Aorta (tissue), 5 donors: ENCODE data around the gene DUS1L. TPM values are rescaled to one million over a fixed set of nuclear protein-coding genes. Genes with fewer than 3 reads are reported as not detected.
A peak's percentile ranks its signal among the peaks of the same experiment; 100 is the strongest.

Experiments
- ATAC-seq: fragments of 200-7000 bp; cut with Tn5 transposase; one replicate; pipeline ENCODE4 v1.9.1; 2022; ENCODE audit warnings: moderate library complexity; ENCODE audit not compliant: low FRiP score
- DNase-seq, 2 donors: peaks; one replicate each; pipeline ENCODE4 v3.0.0-alpha.2; 2020
- H3K27ac ChIP-seq, 2 donors: one replicate each; pipeline ENCODE4 v1.5.1; 2013; ENCODE audit warnings: low read length in 2 of 2, mild to moderate bottlenecking in 2 of 2, moderate library complexity in 2 of 2, control low read depth in 1 of 2, inconsistent platforms in 1 of 2, low read depth in 1 of 2
- H3K27me3 ChIP-seq, 2 donors: one replicate each; pipeline ENCODE4 v1.6.1; 2013; ENCODE audit warnings: control low read depth in 1 of 2, low read length in 1 of 2, mild to moderate bottlenecking in 1 of 2, moderate library complexity in 1 of 2; ENCODE audit not compliant: insufficient read depth in 2 of 2, control insufficient read depth in 1 of 2
- H3K36me3 ChIP-seq, 2 donors: one replicate each; pipeline ENCODE4 v1.6.1; 2013; ENCODE audit warnings: control low read depth in 1 of 2, low read length in 1 of 2, mild to moderate bottlenecking in 1 of 2; ENCODE audit not compliant: insufficient read depth in 2 of 2, control insufficient read depth in 1 of 2
- H3K4me1 ChIP-seq, 2 donors: one replicate each; pipeline ENCODE4 v1.6.1; 2013; ENCODE audit warnings: low read length in 2 of 2, control low read depth in 1 of 2, mild to moderate bottlenecking in 1 of 2, moderate library complexity in 1 of 2; ENCODE audit not compliant: insufficient read depth in 2 of 2, control insufficient read depth in 1 of 2
- H3K4me3 ChIP-seq, 2 donors: one replicate each; pipeline ENCODE4 v1.5.1; 2013; ENCODE audit warnings: low read length in 2 of 2, control low read depth in 1 of 2, mild to moderate bottlenecking in 1 of 2
- H3K9me3 ChIP-seq: one replicate; pipeline ENCODE4 v1.6.1; 2013; ENCODE audit warnings: mild to moderate bottlenecking, low read length; ENCODE audit not compliant: control insufficient read depth
- WGBS, 2 donors: extraction: QIAGEN DNeasy Blood & Tissue Kit; methylation state at CpG; one replicate each; pipeline ENCODE4 v1.1.7; 2013; 5-methylcytosine and 5-hydroxymethylcytosine counted together
- intact Hi-C, 2 donors: fragments of 100-400 bp; cut with DNase I; formaldehyde crosslinking; loops; one replicate each; pipeline versions ENCODE4 v1.14.2 to v1.15.0; 2022
- polyA plus RNA-seq, 2 donors: library from polyadenylated mRNA; stranded (reverse); fragments of 200-250 nt; gene quantifications; one replicate each; pipeline ENCODE4 v1.2.3, GENCODE V29; 2013
- total RNA-seq, 2 donors: library from RNA; stranded (reverse); fragmentation: NEBNext Ultra II Directional; extraction: Animal tissue kit (Norgen Biotek cat#: 25700); gene quantifications; one replicate each; pipeline ENCODE4 v1.2.1, GENCODE V29; 2021
- donor health status: healthy with polysubstance abuse.
- donor health status: Bipolar disorder and iron deficiency.
- donor health status: DM: no; HTN: no; CAD: no.
- donor health status: DM: no; HTN: no; CAD: no.
- donor health status: DM: yes; HTN: yes; CAD: no.

The DUS1L gene
- total and polyA plus RNA-seq, 4 donors, result 43.7 to 143 (median 54.1) TPM

DNA sequence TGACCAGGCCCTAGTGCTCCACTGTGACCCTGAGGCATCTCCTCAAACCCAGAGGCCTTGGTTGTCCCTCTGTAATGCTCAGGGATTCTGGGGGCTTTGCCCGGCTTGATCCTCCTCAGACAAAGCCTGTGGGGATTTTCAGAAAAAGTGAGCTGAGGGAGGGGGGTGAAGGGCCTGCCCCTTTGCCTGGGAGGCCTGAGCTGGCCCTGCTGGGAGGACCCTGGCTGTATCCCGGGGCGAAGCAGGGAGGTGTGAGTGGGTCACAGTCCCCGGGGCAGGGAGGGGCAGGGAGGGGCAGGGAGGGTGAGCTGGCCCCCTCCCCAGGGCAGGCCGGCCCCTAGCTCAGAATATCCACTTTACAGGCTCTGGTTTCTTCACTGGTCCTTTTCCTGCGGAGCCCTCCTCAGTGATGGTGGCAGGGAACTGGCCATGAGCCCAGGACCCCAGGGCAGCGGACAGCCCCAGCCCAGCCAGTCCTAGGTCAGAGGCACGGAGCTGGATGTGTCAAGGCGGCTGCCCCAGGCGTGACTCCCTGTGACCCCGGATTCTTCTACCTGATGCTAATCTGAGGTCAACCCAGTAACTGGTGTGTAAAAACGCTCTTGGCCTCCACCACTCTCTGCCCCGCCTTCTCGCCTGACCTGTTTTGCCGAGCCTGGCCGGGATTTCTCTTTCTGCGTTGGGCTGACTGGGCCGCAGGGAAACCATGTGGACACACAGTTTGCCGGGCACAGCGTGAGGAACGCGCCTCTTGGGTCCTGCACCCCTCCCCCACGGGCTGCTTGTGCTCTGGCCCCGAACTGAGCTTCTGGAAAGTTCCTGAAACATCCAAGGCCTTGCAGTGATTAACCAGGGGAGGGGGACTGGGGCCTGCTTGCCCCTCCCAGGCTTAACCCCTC, 38.2 kb upstream of the DUS1L start:
- Histone ChIP-seq H3K27me3 (no peaks in the 10 kb centered on the region), H3K36me3 (no peaks in the 10 kb centered on the region), H3K9me3 (no peaks in the 10 kb centered on the region), H3K4me3 (no peak overlapping the region), H3K27ac (no peak overlapping the region), H3K4me1 (no peaks in the 10 kb centered on the region)
- intact Hi-C loops, result no loop called here
- DNase-seq (peak in 1 of 2 donors; percentile 71), ATAC-seq (peak; percentile 36)
- 56 to 59% methylated on average over 22 to 24 of the region's 24 CpGs for WGBS, 2 donors

DNA sequence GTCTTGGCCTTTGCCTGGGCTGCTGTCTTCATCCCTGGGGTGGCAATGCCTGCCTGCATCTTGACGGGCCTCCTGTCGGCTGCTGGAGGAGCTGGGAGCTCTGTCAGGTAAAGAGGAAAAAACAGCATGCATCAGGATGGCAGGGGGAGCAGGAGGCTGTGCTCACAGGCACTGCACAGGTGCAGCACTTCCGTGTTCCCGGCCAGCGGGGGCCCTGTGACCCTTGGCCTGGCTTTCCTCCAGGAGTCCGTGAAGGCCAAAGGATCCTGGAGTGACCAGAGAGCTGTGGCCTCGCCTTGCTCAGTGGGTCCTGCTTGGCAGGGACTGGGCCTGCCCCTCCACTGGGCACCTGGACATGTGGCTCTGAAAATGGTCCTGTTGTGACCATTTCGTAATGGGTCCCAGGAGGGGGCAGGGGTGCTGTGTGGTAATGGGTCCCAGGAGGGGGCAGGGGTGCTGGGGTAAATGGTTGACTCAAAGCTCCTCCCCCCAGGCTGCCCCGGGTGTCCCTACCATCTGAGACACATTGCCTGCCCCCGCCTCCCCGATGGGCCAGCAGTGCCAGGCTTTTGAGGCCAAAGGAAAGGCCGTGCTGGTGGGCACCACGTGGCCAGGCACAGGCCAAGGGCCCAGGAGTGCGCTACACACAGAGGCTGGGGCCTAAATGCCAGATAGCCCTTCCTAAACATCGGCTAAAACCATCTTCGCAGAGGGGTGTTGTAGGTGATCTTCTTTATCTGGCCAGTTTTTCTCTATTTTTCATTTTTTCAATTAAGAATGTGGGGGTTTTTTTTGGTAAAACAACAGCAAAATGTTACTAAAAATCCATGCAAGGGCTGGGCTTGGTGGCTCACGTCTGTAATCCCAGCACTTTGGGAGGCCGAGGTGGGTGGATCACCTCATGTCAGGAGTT, 36.4 kb upstream of the DUS1L start:
- no peak for ATAC-seq
- intact Hi-C loops, result no loop called here
- no peaks in the 10 kb centered on the region for H3K9me3 ChIP-seq

DNA sequence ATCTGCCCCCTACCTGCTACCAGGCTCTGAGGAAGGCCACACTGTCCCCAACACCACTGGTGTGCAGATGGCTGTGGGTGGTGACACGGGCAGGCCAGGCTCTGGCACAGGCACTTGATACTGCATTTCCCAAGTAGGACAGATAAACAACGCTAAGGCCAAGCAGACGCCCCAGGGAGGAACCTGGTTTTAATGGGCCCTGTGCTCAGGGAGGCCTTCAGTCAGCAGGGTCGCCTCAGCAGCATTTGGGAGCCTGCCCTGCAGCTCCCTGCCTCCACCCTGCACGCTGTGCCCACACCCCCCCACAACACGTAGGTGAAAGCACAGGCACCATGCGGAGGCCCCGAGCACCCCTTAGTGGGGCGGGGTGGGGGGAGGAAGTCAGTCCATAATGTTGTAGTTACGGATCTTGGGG, 35.7 kb upstream of the DUS1L start:
- Histone ChIP-seq H3K4me3 (no peak overlapping the region), H3K4me1 (no peaks in the 10 kb centered on the region), H3K27ac (no peak overlapping the region), H3K9me3 (no peaks in the 10 kb centered on the region), H3K36me3 (no peaks in the 10 kb centered on the region), H3K27me3 (peaks cover 0 to 2% of the 10 kb centered on the region in 2 donors)
- no peak for ATAC-seq
- WGBS, 2 donors, result 69 to 73% methylated on average over 10 of the region's 10 CpGs
- DNase-seq, result peak in 1 of 2 donors; percentile 44
- intact Hi-C loops, result no loop called here

More for the DNA sequence above, 36.4 kb upstream of the DUS1L start:
- H3K27me3 ChIP-seq, result peaks cover 0 to 2% of the 10 kb centered on the region in 2 donors
- no peak overlapping the region for H3K4me3 ChIP-seq
- H3K27ac ChIP-seq, result no peak overlapping the region
- peak in 1 of 2 donors; percentile 46 for DNase-seq
- H3K36me3 ChIP-seq, result no peaks in the 10 kb centered on the region
- no peaks in the 10 kb centered on the region for H3K4me1 ChIP-seq
- WGBS, 2 donors, result 70 to 72% methylated on average over 18 of the region's 18 CpGs

DNA sequence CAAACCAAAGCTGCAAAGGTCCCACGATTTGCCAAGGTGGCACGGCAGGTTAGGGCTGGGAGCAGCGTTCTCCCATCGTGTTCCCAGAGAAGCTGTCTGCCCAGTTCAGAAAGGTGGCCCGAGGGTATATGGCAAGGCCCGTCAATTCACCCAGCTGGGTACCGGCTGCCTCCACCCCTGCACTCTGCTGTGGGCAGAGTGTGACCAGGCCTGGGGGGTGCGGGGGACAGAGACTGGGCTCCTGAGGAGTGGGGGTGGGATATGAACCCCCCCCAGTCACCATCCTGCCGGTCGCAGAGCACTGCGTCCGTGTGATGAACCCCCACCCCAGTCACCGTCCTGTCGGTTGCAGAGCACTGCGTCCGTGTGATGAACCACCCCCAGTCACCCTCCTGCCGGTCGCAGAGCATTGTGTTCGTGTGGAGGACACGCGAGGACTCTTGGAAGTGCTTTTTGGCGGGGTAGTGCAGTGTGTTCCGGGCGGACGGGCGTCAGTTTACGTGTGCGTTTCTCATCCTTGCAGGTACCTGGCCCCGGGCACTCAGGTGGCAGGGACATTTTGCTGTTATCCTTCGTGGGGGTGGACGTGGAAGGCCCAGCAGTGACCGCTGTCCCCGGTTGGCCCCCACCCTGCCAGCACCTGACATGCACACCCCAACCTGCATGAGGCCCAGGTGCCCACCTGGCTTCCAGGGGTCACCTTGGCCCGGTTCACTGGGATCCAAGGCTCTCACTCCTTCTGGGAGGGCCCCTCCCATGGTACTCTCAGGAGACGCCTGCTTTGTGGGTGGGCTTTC, 35.1 kb upstream of the DUS1L start:
- Histone ChIP-seq H3K27me3 (peaks cover 0 to 2% of the 10 kb centered on the region in 2 donors), H3K27ac (no peak overlapping the region), H3K9me3 (no peaks in the 10 kb centered on the region), H3K4me1 (no peaks in the 10 kb centered on the region), H3K4me3 (no peak overlapping the region), H3K36me3 (no peaks in the 10 kb centered on the region)
- intact Hi-C loops, result no loop called here
- WGBS, 2 donors, result 91 to 92% methylated on average over 34 to 35 of the region's 35 CpGs
- ATAC-seq (no peak), DNase-seq (peak in 1 of 2 donors; percentile 44)

DNA sequence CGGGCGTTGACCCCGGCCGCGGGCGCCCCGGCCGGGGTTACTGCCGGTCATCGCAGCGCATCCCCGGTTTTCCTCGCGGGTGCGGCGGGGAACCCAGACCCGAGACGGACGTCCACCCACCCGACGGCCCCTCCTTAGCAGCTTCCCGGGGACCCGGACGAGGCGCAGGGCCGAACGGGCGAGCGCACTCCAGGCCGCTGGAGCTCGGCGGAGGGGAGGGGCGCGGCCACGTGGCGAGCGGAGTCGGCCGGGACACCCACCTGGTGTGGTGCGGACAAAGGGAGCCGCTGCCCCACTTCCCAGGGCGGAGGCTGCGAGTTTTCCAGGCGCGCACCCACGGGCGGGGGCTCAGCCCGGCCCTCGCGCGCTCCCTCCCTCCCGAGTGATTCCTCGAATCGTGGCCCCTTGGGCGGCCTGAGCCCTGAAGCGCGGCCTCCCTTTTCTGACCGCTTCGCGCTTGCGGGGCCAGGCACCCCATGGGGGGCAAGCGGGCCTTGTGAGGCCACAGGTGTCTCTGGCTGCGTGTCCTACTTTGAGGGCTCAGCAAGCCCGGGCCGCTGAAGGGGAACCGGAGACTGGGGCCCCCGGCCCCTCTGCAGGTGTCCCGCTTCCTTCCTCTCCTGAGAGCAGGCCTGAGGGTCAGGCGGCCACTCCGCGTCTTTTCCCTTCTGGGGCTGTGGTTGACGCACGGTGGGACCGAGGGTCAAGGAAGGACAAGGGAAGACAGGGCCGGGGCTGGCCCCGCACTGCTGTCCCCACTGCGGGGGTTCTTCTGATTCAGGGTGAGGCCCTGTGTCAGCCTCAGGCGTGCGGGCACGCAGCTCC, 33.5 kb upstream of the DUS1L start:
- WGBS, 2 donors, result 25 to 38% methylated on average over 50 to 80 of the region's 80 CpGs
- peaks cover 0 to 2% of the 10 kb centered on the region in 2 donors for H3K27me3 ChIP-seq
- H3K9me3 ChIP-seq, result no peaks in the 10 kb centered on the region
- DNase-seq (no peak), ATAC-seq (peak; percentile 1)
- peak overlapping the region in 1 of 2 donors; percentile 70 for H3K27ac ChIP-seq
- no peaks in the 10 kb centered on the region for H3K4me1 ChIP-seq
- intact Hi-C loops, result loop anchor here in 1 of 2 donors (5.0 kb wide), 1 partner anchor 62 kb away; the partner anchor contains the start of gene DCXR
- H3K36me3 ChIP-seq, result peaks cover 0 to 2% of the 10 kb centered on the region in 2 donors
- H3K4me3 ChIP-seq, result peak overlapping the region in 1 of 2 donors; percentile 16

DNA sequence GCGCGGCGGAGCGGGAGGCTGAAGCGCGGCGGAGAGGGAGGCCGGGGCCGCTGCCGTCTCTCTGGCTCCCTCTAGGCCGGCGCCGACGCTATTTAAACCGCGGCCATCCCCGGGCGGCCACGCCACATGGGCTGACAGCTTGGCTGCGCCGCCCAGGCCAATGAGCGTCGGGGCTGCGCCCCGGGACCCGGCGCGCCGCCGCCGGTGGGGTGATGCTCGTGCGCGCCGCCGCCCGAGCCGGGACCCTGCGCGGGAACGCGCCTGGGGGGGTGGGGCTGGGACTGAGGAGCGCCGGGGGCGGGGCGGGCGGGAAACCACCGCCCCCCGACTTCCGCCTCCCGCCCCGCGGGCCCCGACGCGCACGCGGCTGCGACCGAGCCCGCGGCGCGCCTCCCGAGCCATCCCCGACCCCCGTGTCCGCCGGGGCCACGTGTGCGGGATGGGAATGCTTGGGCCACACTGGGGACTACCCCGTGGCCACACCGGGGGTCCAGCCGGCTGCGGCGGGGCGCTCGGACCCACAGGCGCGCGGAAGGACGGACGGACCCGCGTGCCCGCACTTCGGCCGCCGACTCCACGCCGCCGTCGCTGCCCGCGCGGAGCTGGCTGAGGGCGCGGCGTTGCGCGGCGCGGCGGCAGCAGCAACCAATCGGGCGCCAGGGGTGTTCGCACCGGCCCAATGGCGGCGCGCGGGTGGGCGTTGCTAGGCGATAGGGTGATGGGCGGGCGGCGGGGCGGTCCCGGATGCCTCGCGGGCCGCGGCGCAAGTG, 32.8 kb upstream of the DUS1L start, which contains the start of gene FASN:
FASN (minus strand) TSS at position 68 of the 770 bp plus-strand sequence. CDS start 1,791 bp downstream, outside the sequence.
- ATAC-seq (peak; percentile 90), DNase-seq (peak; percentile 97 to 98)
- Histone ChIP-seq H3K27me3 (peaks cover 0 to 2% of the 10 kb centered on the region in 2 donors), H3K9me3 (no peaks in the 10 kb centered on the region), H3K4me1 (no peaks in the 10 kb centered on the region), H3K36me3 (peaks cover 0 to 2% of the 10 kb centered on the region in 2 donors), H3K27ac (peak within 1 kb of the TSS in 1 of 2 donors; percentile 74), H3K4me3 (peak within 1 kb of the TSS; percentile 65 to 73)
- WGBS, 2 donors, result 0 to 1% methylated on average over 77 to 124 of the region's 124 CpGs
- intact Hi-C loops, result loop anchor here in 1 of 2 donors (5.0 kb wide), 1 partner anchor 61 kb away; the partner anchor contains the start of gene DCXR

DNA sequence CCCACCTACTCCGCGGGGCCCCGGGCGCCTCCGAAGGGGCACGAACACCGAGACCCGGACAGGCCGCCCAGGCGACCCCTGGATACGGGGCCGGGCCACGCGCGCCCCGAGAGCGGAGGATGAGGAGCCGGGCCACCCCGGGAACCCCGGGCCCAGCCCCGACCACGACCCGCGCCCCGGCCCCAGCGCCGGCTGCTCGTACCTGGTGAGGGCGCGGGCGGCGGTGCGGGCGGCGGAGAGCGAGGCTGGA, 32.2 kb upstream of the DUS1L start:
- Histone ChIP-seq H3K36me3 (peaks cover 0 to 6% of the 10 kb centered on the region in 2 donors), H3K4me3 (peak overlapping the region; percentile 65 to 73), H3K4me1 (no peaks in the 10 kb centered on the region), H3K27ac (peak overlapping the region in 1 of 2 donors; percentile 46), H3K27me3 (peaks cover 0 to 2% of the 10 kb centered on the region in 2 donors), H3K9me3 (no peaks in the 10 kb centered on the region)
- intact Hi-C loops, result loop anchor here in 1 of 2 donors (5.0 kb wide), 1 partner anchor 61 kb away; the partner anchor contains the start of gene DCXR
- 1 to 2% methylated on average over 24 to 36 of the region's 36 CpGs for WGBS, 2 donors
- ATAC-seq (no peak), DNase-seq (no peak)
